ENCODE results near the gene LBH.

- TF ChIP-seq SP1 (IDR thresholded peaks at IDR 0.05) (no peak), LEF1 (IDR thresholded peaks at IDR 0.05; ENCODE audit: borderline replicate concordance) (no peak), NFRKB (IDR thresholded peaks at IDR 0.05) (no peak), ELF4 (IDR thresholded peaks at IDR 0.05) (no peak), L3MBTL2 (conservative IDR thresholded peaks at IDR 0.05) (no peak), FOXA1 (IDR thresholded peaks at IDR 0.05) (no peak), BHLHE40 (IDR thresholded peaks at IDR 0.05; ENCODE audit: borderline replicate concordance) (no peak), CTBP1 (IDR thresholded peaks at IDR 0.05; ENCODE audit: borderline replicate concordance) (no peak), FOXK2 (IDR thresholded peaks at IDR 0.05) (no peak), HDGF (IDR thresholded peaks at IDR 0.05; ENCODE audit: borderline replicate concordance) (no peak), SUZ12 (IDR thresholded peaks at IDR 0.05) (no peak), FOXM1 (IDR thresholded peaks at IDR 0.05; ENCODE audit: borderline replicate concordance) (no peak)
These were observed 42.2 kb downstream of the LBH start for GRCh38 chr2:30273574-30273929.

Measured in HEK293T (cell line).